GM19351 (cell line): ENCODE results near the gene FAM180A.
"Not testable (repeated sequence)": the region's sequence is repeated elsewhere in the genome, so short reads cannot be mapped to it uniquely, and the experiment has no call there.

Experiments used
- ATAC-seq: cut with Tn5 transposase; IDR thresholded peaks from one replicate; pipeline ENCODE4 v1.9.1; 2021; ENCODE audit warnings: mild to moderate bottlenecking, moderate library complexity; ENCODE audit not compliant: unreplicated experiment

The FAM180A gene

DNA sequence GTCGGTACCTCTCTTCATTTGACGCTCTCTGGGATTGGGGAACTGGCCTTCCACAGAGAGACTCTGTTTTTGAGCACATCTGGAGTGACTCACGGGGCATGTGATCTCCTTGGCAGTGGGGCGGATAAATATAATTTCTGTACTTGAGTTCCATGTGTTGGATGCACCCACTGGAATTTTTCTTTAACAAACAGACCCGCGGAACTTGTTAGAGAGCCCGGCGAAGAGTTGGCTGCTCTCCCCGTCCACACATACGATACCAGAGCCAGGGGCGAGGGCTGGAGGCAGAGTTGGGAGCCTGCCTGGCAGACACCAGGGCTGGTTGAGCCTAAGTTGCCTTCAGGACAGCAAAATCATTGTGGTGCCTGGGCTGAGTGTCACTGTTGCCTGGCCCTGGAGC is at the start of gene FAM180A:
Gene FAM180A, minus strand, starts transcription at position 44 of the 400 bp plus-strand sequence. CDS start 233 bp downstream, outside the sequence.
- no peak for ATAC-seq

DNA sequence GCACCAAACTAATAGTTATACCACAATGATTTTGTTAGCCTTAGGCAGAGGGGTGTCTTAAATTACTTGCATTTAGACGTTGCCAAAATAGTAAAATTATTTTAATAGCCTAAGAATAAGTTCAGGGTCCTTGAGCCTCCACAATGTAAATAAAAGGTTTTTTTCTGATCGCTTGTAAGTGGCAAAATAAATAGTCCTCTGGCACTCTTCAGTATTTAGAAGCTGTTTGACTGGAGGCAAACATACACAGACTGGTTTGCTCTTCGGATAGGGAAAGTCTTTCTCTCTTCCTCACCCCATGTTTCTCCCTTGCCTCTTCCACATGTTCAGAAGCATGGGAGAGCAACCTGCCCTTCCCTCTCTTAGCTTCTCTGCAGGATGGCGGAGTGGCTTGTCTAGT is 49.5 kb upstream of the FAM180A start:
- ATAC-seq = no peak

GRCh38 chr7:135795846-135796570 is 47.4 kb upstream of the FAM180A start:
- ATAC-seq = no peak

DNA sequence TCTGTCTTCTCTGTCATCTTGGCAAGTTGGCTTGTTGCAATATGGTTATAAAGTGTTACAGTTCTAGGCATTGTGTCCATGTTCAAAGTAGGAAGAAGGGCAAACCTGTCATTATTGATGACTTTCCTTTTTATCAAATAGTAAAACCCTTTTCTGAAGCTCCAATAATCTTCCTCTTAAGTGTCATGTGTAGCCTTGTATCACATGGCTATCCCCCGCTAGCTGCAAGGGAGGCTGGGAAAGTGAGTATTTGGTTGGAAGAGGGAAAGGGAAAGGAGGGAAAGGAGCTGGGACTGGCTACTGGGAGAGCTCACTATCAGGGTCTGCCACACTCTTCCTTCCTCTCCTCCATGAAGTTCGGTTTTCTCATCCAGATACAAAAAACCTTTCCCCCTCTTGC is 45.2 kb upstream of the FAM180A start:
- no peak for ATAC-seq

- no peak for ATAC-seq
Observed at GRCh38 chr7:135792866-135793265, 44.3 kb upstream of the FAM180A start.

GRCh38 chr7:135792363-135792668 is 43.7 kb upstream of the FAM180A start:
- ATAC-seq = no peak

- ATAC-seq = no peak
Observed at GRCh38 chr7:135791543-135792362, 43.1 kb upstream of the FAM180A start.

DNA sequence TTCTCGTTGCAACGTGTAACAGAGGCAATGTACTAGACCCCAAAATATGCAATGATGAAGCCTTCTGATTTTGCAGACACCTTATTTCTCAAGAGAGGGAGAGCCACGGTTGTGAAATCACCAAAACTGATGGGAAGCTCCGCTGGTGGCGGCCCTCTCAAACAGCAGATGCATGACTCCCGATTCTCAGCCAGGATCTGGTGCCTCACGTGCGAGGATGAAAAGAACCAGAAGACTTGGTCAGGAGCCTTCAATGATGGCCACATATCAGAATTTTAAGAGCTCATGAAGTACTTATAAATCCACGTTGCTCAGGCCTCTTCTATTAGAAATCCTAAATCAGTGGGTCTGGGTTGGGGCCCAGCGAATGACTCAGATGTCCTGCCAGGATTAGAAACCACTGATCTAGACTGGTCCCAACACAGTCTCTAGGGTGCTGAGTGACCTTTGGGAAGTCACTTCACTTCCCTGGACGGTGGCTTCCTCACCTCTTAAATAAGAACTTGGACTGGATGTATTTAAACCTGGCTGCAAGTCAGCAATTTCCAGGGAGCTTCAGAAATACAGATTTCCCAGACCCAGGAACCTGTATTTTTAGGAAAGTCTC is 41.9 kb upstream of the FAM180A start:
- no peak for ATAC-seq

- ATAC-seq = no peak
Observed at GRCh38 chr7:135789956-135790355, 41.3 kb upstream of the FAM180A start.

DNA sequence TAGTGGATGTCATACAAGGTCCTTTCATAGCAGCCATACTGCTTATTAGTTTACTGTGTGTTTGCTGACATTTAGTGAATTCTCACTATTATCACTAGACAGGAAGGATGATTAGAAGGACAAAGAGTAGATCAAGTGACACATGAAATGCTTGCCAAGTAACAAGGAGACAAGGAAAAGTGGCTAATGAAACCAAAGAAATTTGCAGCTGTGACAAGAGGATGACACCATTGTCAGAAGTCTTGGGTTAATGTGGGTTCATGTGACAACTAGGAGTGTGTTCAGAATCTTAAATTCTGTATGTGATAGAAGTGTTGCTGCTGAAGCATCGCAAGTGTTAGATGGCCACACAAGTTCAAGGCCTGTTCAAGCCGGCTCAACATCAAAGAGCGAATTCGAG is 40.8 kb upstream of the FAM180A start:
- ATAC-seq = no peak

- ATAC-seq = no peak
Observed at GRCh38 chr7:135786911-135787310, 38.3 kb upstream of the FAM180A start.

DNA sequence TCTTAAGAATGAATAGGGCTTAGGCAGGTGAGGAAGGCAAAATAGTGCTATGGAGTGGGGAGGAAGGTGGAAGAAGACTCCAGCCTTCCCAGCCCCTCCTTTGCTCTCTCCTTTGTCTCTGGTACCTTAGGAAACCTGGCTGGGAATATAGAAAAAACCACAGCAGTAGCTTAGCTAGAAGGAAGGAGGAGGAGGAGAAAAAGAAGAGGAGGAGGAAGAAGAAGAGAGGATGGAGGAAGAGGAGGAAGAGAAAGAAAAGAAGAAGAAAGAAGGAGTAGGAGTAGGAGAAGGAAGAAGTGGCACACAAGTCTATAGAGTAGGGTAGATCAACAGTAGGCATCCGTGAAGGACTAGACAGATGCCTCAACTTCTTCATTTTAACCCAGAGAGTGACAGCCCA is 36.5 kb upstream of the FAM180A start:
- no peak for ATAC-seq

- ATAC-seq = no peak
Observed at GRCh38 chr7:135784013-135784412, 35.4 kb upstream of the FAM180A start.

GRCh38 chr7:135782801-135783200 is 34.2 kb upstream of the FAM180A start:
- no peak for ATAC-seq

DNA sequence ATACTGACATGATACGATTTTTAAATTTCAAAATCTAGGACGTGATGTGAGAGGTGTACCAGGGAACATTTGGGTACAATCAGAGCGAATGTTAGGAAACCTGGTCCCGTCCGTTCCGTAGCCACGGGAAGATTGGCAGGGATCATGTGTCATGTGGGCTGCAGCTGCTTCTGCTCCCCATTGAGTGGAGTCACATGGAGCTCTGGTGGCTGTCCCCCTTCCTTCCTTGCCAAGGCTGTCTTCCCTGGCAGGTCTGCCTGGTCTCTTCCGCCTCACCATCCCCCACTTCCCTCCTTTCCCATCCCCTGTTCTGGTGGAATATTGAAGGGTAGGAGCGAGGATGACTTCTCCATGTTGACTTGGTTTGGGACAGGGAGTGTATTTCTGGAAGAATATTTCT is 33.8 kb upstream of the FAM180A start:
- no peak for ATAC-seq

- ATAC-seq = no peak
Observed at GRCh38 chr7:135777626-135778398, 29.2 kb upstream of the FAM180A start.

GRCh38 chr7:135775915-135776314 is 27.3 kb upstream of the FAM180A start:
- ATAC-seq = not testable (repeated sequence)

GRCh38 chr7:135775230-135775629 is 26.6 kb upstream of the FAM180A start:
- no peak for ATAC-seq

- no peak for ATAC-seq
Observed at GRCh38 chr7:135774284-135774683, 25.7 kb upstream of the FAM180A start.

DNA sequence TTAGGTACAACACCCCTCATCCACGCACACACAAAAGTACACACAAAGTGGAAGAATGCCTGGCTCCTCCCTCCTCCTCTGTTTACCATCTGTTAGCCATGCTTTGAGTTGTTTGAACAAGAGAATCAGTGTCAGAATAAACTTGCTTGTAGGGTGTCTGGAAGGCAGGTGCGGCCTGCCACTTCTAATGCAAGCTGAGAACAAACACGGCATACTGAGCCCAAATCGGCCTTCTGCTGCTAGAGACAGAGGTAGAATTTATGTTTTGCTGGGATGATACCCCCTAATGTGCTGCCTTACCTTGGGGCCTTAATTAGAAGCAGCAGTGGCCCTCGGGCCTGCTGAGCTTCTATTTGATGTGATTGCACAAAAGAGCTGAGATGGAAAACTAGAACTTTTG is 24.9 kb upstream of the FAM180A start:
- ATAC-seq = no peak

DNA sequence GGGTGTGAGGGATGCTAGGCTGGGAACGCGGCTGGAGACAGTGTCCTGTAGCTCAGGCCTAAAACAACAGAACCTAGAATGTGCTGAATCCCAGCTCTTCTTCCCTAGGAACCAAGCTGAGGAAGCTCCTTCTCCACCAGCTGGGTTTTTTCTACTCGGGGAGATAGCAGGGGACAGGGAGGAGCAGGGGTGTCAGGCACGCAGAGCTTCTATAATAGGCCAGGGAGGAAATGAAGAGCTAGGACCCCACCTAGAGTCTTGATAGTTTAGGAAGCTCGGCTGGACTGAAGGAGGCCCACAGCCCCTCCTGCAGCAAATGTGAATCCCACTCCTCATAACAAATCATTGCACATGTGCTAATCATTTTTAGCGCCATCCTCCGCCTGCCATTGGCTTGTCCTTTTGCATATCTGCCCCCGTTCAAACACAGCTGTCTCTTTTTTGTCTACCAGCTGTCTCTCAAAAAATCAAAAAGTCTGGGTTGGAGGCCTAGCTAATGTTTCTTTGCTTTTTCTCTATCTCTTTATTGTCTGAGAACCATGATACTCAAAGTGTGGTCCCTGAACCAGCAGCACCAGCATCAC is 24.1 kb upstream of the FAM180A start:
- no peak for ATAC-seq
